COLO668 (cell line): Measurements from ENCODE around the gene FRYL.
"Not testable (repeated sequence)": the region's sequence is repeated elsewhere in the genome, so short reads cannot be mapped to it uniquely, and the experiment has no call there.

Experiments
- DNase-seq: peaks from one replicate; lab custom pipeline; 2025; ENCODE audit not compliant: unreplicated experiment; lab: John Stamatoyannopoulos, UW

The FRYL gene

DNA sequence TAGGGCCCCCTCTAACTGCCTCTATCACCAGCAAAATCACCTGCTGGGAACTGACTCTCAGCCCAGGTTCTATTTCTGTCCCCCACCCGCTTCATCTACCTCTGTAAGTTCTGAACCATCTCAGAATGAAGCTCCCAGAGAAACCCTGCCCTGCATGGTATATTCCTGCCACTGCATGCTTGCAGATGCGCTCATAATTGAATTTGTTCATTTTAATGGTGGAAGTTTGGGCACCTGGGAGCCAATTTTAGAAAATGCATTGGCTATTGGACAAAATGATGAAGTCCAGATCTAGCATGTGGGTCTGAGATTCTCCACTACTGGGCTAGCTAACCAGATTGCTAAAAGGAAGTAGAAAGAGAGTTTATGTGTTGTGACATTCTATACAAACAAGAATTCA lies 325.5 kb downstream of the FRYL start:
- no peak for DNase-seq

DNA sequence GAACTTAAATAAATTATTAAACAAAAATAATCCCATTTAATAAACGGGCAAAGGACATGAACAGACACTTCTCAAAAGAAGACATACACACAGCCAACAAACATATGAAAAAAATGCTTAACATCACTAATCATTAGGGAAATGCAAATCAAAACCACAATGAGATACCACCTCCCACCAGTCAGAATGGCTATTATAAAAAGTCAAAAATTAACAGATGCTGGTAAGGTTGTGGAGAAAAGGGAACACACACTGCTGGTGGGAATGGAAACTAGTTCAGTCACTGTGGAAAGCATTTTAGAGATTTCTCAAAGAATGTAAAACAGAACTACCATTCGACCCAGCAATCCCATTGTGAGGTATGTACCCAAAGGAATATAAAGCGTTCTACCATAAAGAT lies 328.4 kb downstream of the FRYL start:
- DNase-seq, result not testable (repeated sequence)

DNA sequence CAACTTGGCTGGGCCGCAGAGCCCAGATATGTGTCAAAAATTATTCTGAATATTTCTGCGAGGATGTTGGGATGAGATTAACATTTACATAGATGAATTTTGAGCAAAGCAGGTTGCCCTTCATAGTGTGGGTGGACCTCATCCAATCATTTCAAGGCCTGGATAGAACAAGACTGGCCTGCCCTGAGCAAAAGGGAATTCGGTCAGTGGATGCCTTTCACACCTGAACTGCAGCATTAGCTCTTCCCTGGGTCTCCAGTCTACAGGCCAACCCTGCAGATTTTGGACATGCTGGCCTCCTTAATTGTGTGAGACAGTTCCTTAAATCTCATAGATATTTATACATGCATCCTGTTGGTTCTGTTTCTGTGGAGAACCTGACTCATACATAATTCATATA lies 329.3 kb downstream of the FRYL start:
- no peak for DNase-seq

DNA sequence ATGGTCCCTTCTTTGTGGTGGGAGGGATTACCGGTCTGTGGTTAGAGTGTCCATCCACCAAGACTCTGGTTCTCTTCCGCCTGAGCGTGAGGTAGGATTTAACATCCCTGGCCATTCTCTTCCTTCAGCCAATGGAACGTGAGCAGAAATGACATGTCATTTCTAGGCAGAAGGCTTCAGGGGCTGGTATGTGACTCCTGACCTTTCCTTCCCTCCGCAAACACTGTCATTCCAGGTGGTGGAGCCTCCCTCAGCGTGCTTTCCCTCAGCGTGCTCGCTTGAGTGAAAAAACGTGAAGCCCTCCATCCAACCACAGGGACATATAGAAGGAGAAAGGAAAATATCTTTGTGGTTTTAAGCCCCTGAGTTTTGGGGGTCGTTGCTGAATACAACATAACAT lies 330.9 kb downstream of the FRYL start:
- no peak for DNase-seq
